IMR-90 (cell line): Measurements from ENCODE around the gene FOXA2. TPM values are rescaled to one million over a fixed set of nuclear protein-coding genes. Genes with fewer than 3 reads are reported as not detected.

Experiments used
- ATAC-seq: fragments of 200-7000 bp; cut with Tn5 transposase; 2 replicates; pipeline ENCODE4 v1.9.1; 2020; ENCODE audit warnings: low read depth, mild to moderate bottlenecking, moderate library complexity
- BruUV-seq: library from RNA; stranded (reverse); fragments of 400-500 nt; replicated peaks from 2 replicates; lab custom pipeline; 2021; lab: Mats Ljungman, UMichigan
- CTCF ChIA-PET: fragments of 300-600 bp; formaldehyde crosslinking; extraction: SDS; loops from one replicate; lab custom pipeline; 2021; ENCODE audit warnings: antibody characterized with exemption; lab: Yijun Ruan, JAX
- POLR2A ChIA-PET: fragments of 300-600 bp; sonication (Branson Sonifier 250); formaldehyde crosslinking; loops from one replicate; lab custom pipeline; 2022; ENCODE audit warnings: antibody characterized with exemption; ENCODE audit not compliant: unreplicated experiment; lab: Charles Lee
- DNase-seq: peaks from one replicate; pipeline ENCODE4 v3.0.0; 2013
- H2AFZ ChIP-seq: replicated peaks from 2 replicates; pipeline ENCODE3; 2013; ENCODE audit warnings: low read length, mild to moderate bottlenecking; ENCODE audit not compliant: poor library complexity
- H2AK5ac ChIP-seq: 2 replicates; pipeline ENCODE4 v1.6.1; 2013; ENCODE audit warnings: low read depth, low read length, inconsistent platforms
- H2AK9ac ChIP-seq: replicated peaks from 2 replicates; pipeline ENCODE3; 2013; ENCODE audit warnings: mild to moderate bottlenecking, low read depth, low read length, moderate library complexity; ENCODE audit not compliant: poor library complexity
- H2BK120ac ChIP-seq: 2 replicates; pipeline ENCODE4 v1.6.1; 2013; ENCODE audit warnings: low read depth, low read length, inconsistent platforms
- H2BK15ac ChIP-seq: 3 replicates; pipeline ENCODE4 v1.6.1; 2013; ENCODE audit warnings: low read depth, low read length, inconsistent platforms
- H2BK20ac ChIP-seq: 2 replicates; pipeline ENCODE4 v1.6.1; 2013; ENCODE audit warnings: low read depth, mild to moderate bottlenecking, inconsistent platforms, low read length, moderate library complexity
- H2BK5ac ChIP-seq: 2 replicates; pipeline ENCODE4 v1.6.1; 2013; ENCODE audit warnings: mild to moderate bottlenecking, low read depth, low read length, inconsistent platforms; ENCODE audit not compliant: poor library complexity, severe bottlenecking
- H3K14ac ChIP-seq: replicated peaks from 2 replicates; pipeline ENCODE4 v1.6.1; 2013; ENCODE audit warnings: low read depth, low read length, inconsistent platforms
- H3K18ac ChIP-seq: 2 replicates; pipeline ENCODE4 v1.6.1; 2013; ENCODE audit warnings: low read depth, low read length, control low read depth
- H3K23ac ChIP-seq: 2 replicates; pipeline ENCODE4 v1.6.1; 2013; ENCODE audit warnings: low read depth, low read length, inconsistent platforms
- H3K27ac ChIP-seq: 2 replicates; pipeline ENCODE4 v1.5.1; 2013; ENCODE audit warnings: mild to moderate bottlenecking, control low read depth, low read length; ENCODE audit not compliant: insufficient read depth
- H3K27me3 ChIP-seq: 2 replicates; pipeline ENCODE4 v1.6.1; 2013; ENCODE audit warnings: low read length; ENCODE audit not compliant: control insufficient read depth, insufficient read depth
- H3K36me3 ChIP-seq: 2 replicates; pipeline ENCODE4 v1.6.1; 2013; ENCODE audit warnings: low read length, mixed read lengths; ENCODE audit not compliant: control insufficient read depth, insufficient read depth
- H3K4ac ChIP-seq: 2 replicates; pipeline ENCODE4 v1.6.1; 2013; ENCODE audit warnings: low read depth, low read length, inconsistent platforms
- H3K4me1 ChIP-seq: 2 replicates; pipeline ENCODE4 v1.6.1; 2013; ENCODE audit warnings: low read length, mixed read lengths; ENCODE audit not compliant: control insufficient read depth, insufficient read depth
- H3K4me2 ChIP-seq: 2 replicates; pipeline ENCODE4 v1.6.1; 2013; ENCODE audit warnings: low read depth, mild to moderate bottlenecking, control low read depth, low read length, moderate library complexity
- H3K4me3 ChIP-seq: 2 replicates; pipeline ENCODE4 v1.5.1; 2013; ENCODE audit warnings: low read depth, mild to moderate bottlenecking, control low read depth, low read length, moderate library complexity; ENCODE audit not compliant: insufficient read depth
- H3K56ac ChIP-seq: 2 replicates; pipeline ENCODE4 v1.6.1; 2013; ENCODE audit warnings: low read length, inconsistent platforms; ENCODE audit not compliant: insufficient read depth; ENCODE audit errors: extremely low read depth
- H3K79me1 ChIP-seq, 2 experiments: 2 replicates each; pipeline ENCODE4 v1.6.1; 2013; ENCODE audit warnings: low read length in 2 of 2, inconsistent platforms in 1 of 2, low read depth in 1 of 2
- H3K9ac ChIP-seq: 2 replicates; pipeline ENCODE4 v1.6.1; 2013; ENCODE audit warnings: low read depth, low read length, control low read depth
- H3K9me1 ChIP-seq: 2 replicates; pipeline ENCODE4 v1.6.1; 2013; ENCODE audit warnings: low read length, inconsistent platforms; ENCODE audit not compliant: insufficient read depth
- H3K9me3 ChIP-seq: 2 replicates; pipeline ENCODE4 v1.6.1; 2013; ENCODE audit warnings: low read length; ENCODE audit not compliant: control insufficient read depth, insufficient read depth
- H4K20me1 ChIP-seq: 2 replicates; pipeline ENCODE4 v1.6.1; 2013; ENCODE audit warnings: low read length, inconsistent platforms; ENCODE audit not compliant: insufficient read depth
- H4K5ac ChIP-seq: 2 replicates; pipeline ENCODE4 v1.6.1; 2013; ENCODE audit warnings: mild to moderate bottlenecking, low read depth, low read length, control low read depth
- H4K8ac ChIP-seq, 2 experiments: 2 replicates each; pipeline ENCODE4 v1.6.1; 2013; ENCODE audit warnings: low read depth in 2 of 2, low read length in 2 of 2, control low read depth in 1 of 2, inconsistent platforms in 1 of 2
- H4K91ac ChIP-seq: 2 replicates; pipeline ENCODE4 v1.6.1; 2013; ENCODE audit warnings: low read depth, low read length, inconsistent platforms; ENCODE audit not compliant: insufficient read depth
- MAZ ChIP-seq: IDR thresholded peaks from 2 replicates; pipeline ENCODE4 v1.6.1; 2012; ENCODE audit warnings: low read depth, mild to moderate bottlenecking, low read length, improper control_type of control experiment, moderate library complexity, borderline replicate concordance
- RCOR1 ChIP-seq: IDR thresholded peaks from 2 replicates; pipeline ENCODE4 v1.6.1; 2012; ENCODE audit warnings: mild to moderate bottlenecking, low read length, improper control_type of control experiment; ENCODE audit not compliant: insufficient replicate concordance
- SMC3 ChIP-seq: fragments of 150-350 bp; IDR thresholded peaks from 2 replicates; pipeline ENCODE4 v1.6.1; 2016; ENCODE audit warnings: low read depth, mild to moderate bottlenecking, antibody characterized with exemption, low read length, moderate library complexity
- USF2 ChIP-seq: fragments of 150-350 bp; IDR thresholded peaks from 2 replicates; pipeline ENCODE4 v1.6.1; 2017; ENCODE audit warnings: mild to moderate bottlenecking, antibody characterized with exemption, low read length, low read depth
- WGBS, 2 experiments: methylation state at CpG; one replicate each; pipeline versions ENCODE4 v1.1.5 to v1.1.7; 2013; ENCODE audit warnings: missing lambda C conversion rate in 2 of 2; ENCODE audit not compliant: insufficient read length in 1 of 2; ENCODE audit errors: extremely low coverage in 2 of 2; 5-methylcytosine and 5-hydroxymethylcytosine counted together
- dilution Hi-C: fragments of 300-500 bp; cut with HindIII; formaldehyde crosslinking; loops from one replicate; pipeline ENCODE4 v1.14.3; 2018; ENCODE audit warnings: low sequenced_read_pairs; ENCODE audit not compliant: unreplicated experiment
- in situ Hi-C: fragments of 300-500 bp; cut with MboI; formaldehyde crosslinking; loops from 3 replicates; pipeline ENCODE4 v1.14.3; 2019; ENCODE audit warnings: low sequenced_read_pairs, inconsistent platforms, mixed read lengths
- intact Hi-C: fragments of 100-400 bp; cut with micrococcal nuclease; formaldehyde crosslinking; loops from 2 replicates; pipeline ENCODE4 v1.10.0; 2022
- polyA plus RNA-seq, 3 experiments: library from polyadenylated mRNA; depleted of rRNA; stranded (reverse); fragments of >200 nt; gene quantifications; 2 replicates each; pipeline ENCODE4 v1.2.3, GENCODE V29; 2012; ENCODE audit warnings: low replicate concordance in 1 of 3
- total RNA-seq: library from RNA; depleted of rRNA; stranded (reverse); fragments of >200 nt; gene quantifications from 2 replicates; pipeline ENCODE4 v1.2.3, GENCODE V29; 2012

FOXA2 gene
- total and polyA plus RNA-seq, 2 of the 4 experiments (the other 2 are of a cell fraction), result not detected

- intact Hi-C loops, result no loop called here
- peaks cover 73% of the 10 kb centered on the region for H3K27me3 ChIP-seq
- WGBS, 2 experiments, result no CpG with 5 or more reads among the region's 4 CpGs
Measured at GRCh38 chr20:22575737-22576136, 8.6 kb downstream of the FOXA2 start.

More at GRCh38 chr20:22575737-22576136, 8.6 kb downstream of the FOXA2 start:
- Histone ChIP-seq H4K5ac (no peak overlapping the region), H4K8ac (no peak overlapping the region), H3K36me3 (no peaks in the 10 kb centered on the region), H3K23ac (no peak overlapping the region), H4K20me1 (no peaks in the 10 kb centered on the region), H2AK5ac (no peak overlapping the region), H4K91ac (no peak overlapping the region), H2BK5ac (no peak overlapping the region), H3K9ac (no peak overlapping the region), H2AK9ac (no peak overlapping the region), H3K9me1 (no peaks in the 10 kb centered on the region), H3K14ac (no peak overlapping the region), H3K4ac (no peak overlapping the region), H2BK120ac (no peak overlapping the region), H3K9me3 (no peaks in the 10 kb centered on the region; the same call in 1 of the 2 replicates), H3K27ac (no peak overlapping the region), H2BK15ac (no peak overlapping the region), H3K4me2 (no peak overlapping the region), H3K4me1 (no peaks in the 10 kb centered on the region), H3K79me1 (no peaks in the 10 kb centered on the region), H3K56ac (no peak overlapping the region), H2AFZ (no peak overlapping the region), H3K18ac (no peak overlapping the region), H2BK20ac (no peak overlapping the region), H3K4me3 (no peak overlapping the region)
- DNase-seq, result no peak
- ChIA-PET POLR2A (no interaction called here), CTCF (no interaction called here)
- TF ChIP-seq RCOR1 (no peak), USF2 (no peak), MAZ (no peak), SMC3 (no peak)
- ATAC-seq, result no peak
- in situ Hi-C loops, result no loop called here
- no TSS peak for BruUV-seq
- dilution Hi-C loops, result no loop called here
